Stomach (tissue), 19 donors: ENCODE measurements around the gene SFMBT1. TPM values are rescaled to one million over a fixed set of nuclear protein-coding genes. Genes with fewer than 3 reads are reported as not detected.

Experiments used
- DNase-seq, 2 donors: peaks; one replicate each; pipeline versions ENCODE4 v3.0.0 to v3.0.0-alpha.2; 2013 to 2019
- H3K27ac ChIP-seq, 5 donors: fragments of 200-600 bp in 4 of 5; sonication (generic) in 4 of 5; one replicate each; pipeline ENCODE4 v1.5.1; 2013 to 2019; ENCODE audit warnings: mild to moderate bottlenecking in 1 of 5, moderate library complexity in 1 of 5
- H3K27me3 ChIP-seq, 3 donors: fragments of 200-600 bp; sonication (generic); one replicate each; pipeline ENCODE4 v1.5.1; 2017 to 2019; ENCODE audit warnings: mixed run types in 1 of 3
- H3K36me3 ChIP-seq, 4 donors: fragments of 200-600 bp; sonication (generic); 1 replicate in 3 of 4; 2 replicates in 1 of 4; pipeline ENCODE4 v1.5.1; 2016 to 2019
- H3K4me1 ChIP-seq, 4 donors: fragments of 200-600 bp; sonication (generic); one replicate each; pipeline ENCODE4 v1.5.1; 2016 to 2019
- H3K4me3 ChIP-seq, 4 donors: fragments of 200-600 bp; sonication (generic) in 3 of 4; one replicate each; pipeline ENCODE4 v1.5.1; 2016 to 2019; ENCODE audit warnings: mild to moderate bottlenecking in 1 of 4
- H3K9me3 ChIP-seq, 4 donors: fragments of 200-600 bp; sonication (generic); one replicate each; pipeline ENCODE4 v1.5.1; 2016 to 2019
- CTCF ChIP-seq, 7 experiments: fragments of 450-650 bp in 4 of 7; fragments of 200-600 bp in 3 of 7; sonication (generic) in 3 of 7; IDR thresholded peaks; one replicate each; pipeline ENCODE4 v1.5.1; 2016 to 2019; ENCODE audit warnings: antibody characterized with exemption in 7 of 7, control low read depth in 2 of 7, mild to moderate bottlenecking in 1 of 7
- EP300 ChIP-seq: sonication (generic); formaldehyde crosslinking; IDR thresholded peaks from one replicate; pipeline ENCODE4 v1.6.1; 2017; ENCODE audit warnings: antibody characterized with exemption
- POLR2A ChIP-seq, 4 donors: fragments of 450-650 bp; IDR thresholded peaks; one replicate each; pipeline ENCODE4 v1.6.1; 2016; ENCODE audit warnings: antibody characterized with exemption in 4 of 4, control low read depth in 2 of 4, mild to moderate bottlenecking in 1 of 4, moderate library complexity in 1 of 4
- POLR2AphosphoS5 ChIP-seq, 3 donors: sonication (generic); formaldehyde crosslinking; IDR thresholded peaks; one replicate each; pipeline ENCODE4 v1.6.1; 2016; ENCODE audit warnings: antibody characterized with exemption in 3 of 3
- WGBS, 5 donors: extraction: QIAGEN DNeasy Blood & Tissue Kit in 3 of 5; methylation state at CpG; one replicate each; pipeline versions ENCODE4 v1.1.5 to v1.1.7; 2013 to 2018; 5-methylcytosine and 5-hydroxymethylcytosine counted together
- intact Hi-C: fragments of 100-400 bp; cut with DNase I; formaldehyde crosslinking; loops from one replicate; pipeline ENCODE4 v1.15.1; 2023; ENCODE audit warnings: low total_unique reads
- long read RNA-seq, 10 donors: transcript quantifications; one replicate each; lab custom pipeline, GENCODE V29; 2026
- polyA plus RNA-seq, 3 donors: library from polyadenylated mRNA; stranded (reverse); fragments of 200-250 nt; gene quantifications; one replicate each; pipeline ENCODE4 v1.2.3, GENCODE V29; 2013
- total RNA-seq, 5 donors: library from RNA; depleted of rRNA; stranded (reverse); fragments of >200 nt; gene quantifications; one replicate each; pipeline versions ENCODE4 v1.1.0 to v1.2.3, GENCODE V29; 2014 to 2016
- donor health status: healthy with polysubstance abuse.
- donor health status: Bipolar disorder and iron deficiency.
- donor health status: healthy.

SFMBT1 gene
- total RNA-seq (10 to 100 TPM in 1 of 5 donors, 1 to 10 TPM in 4; 5.8 to 29.4 (median 7.6) TPM), polyA plus RNA-seq (1 to 10 TPM; 2.7 to 5.0 (median 3.4) TPM)
- long read RNA-seq, donor 1: 0 reads
- long read RNA-seq, donor 2: 0 reads
- long read RNA-seq, donor 3: 0 reads
- long read RNA-seq, donor 4: 0 reads
- long read RNA-seq, donor 5: 0 reads
- long read RNA-seq, donor 6: 0 reads
- long read RNA-seq, donor 7, full-length matches to known transcripts: 2 of 2 reads
- long read RNA-seq, donor 7, partial matches to known transcripts: 0 of 2 reads
- long read RNA-seq, donor 7, other reads (novel, unspliced or antisense): 0 of 2 reads
- long read RNA-seq, donor 8: 0 reads
- long read RNA-seq, donor 9: 0 reads
- long read RNA-seq, donor 10: 0 reads

GRCh38 chr3:53045518-53046170 is at the start of gene SFMBT1:
Gene SFMBT1 (minus strand): TSS chr3:53046073. CDS start chr3:52969128, 76,945 bp downstream.
- WGBS, 5 donors: 0 to 1% (median 1%) methylated on average over 51 to 112 of the region's 117 CpGs
- no peak for TF ChIP-seq CTCF (IDR thresholded peaks at IDR 0.05)
- Histone ChIP-seq H3K4me1 (peaks cover 5 to 41% (median 27%) of the 10 kb centered on the region in 4 donors), H3K27me3 (no peaks in the 10 kb centered on the region), H3K4me3 (peak within 1 kb of the TSS; percentile 89 to 98 (median 96)), H3K36me3 (no peaks in the 10 kb centered on the region), H3K9me3 (no peaks in the 10 kb centered on the region), H3K27ac (peak within 1 kb of the TSS; percentile 91 to 99 (median 95))
- DNase-seq: peak; percentile 76 to 92
- intact Hi-C loops: no loop called here

DNA sequence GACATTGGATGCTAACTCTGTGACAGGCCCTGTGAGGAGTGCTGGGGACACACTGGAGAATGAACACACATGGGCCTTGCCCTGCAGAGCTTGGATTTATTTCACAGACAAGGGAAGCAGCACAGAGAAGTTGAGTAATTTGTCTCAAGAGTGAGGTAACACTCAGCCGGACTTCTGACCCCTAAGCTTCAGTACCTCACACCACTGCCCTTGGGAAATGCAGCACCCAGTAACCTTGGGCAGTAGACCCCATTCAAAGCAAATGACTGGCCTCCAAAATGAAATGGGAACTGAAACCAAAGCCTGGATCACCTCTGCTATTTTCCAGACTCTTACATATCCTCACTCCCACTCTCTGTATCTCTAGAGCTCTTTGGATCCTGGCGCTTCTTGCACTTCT is 47.1 kb upstream of the SFMBT1 start:
- no peak for DNase-seq
- Histone ChIP-seq H3K36me3 (peaks cover 17 to 99% (median 97%) of the 10 kb centered on the region in 4 donors), H3K27me3 (no peaks in the 10 kb centered on the region), H3K27ac (no peak overlapping the region), H3K4me1 (no peaks in the 10 kb centered on the region), H3K4me3 (no peak overlapping the region), H3K9me3 (no peaks in the 10 kb centered on the region)
- TF ChIP-seq EP300: no peak
- no peak for TF ChIP-seq CTCF (IDR thresholded peaks at IDR 0.05)
- no peak for TF ChIP-seq POLR2A (IDR thresholded peaks at IDR 0.05)
- TF ChIP-seq POLR2AphosphoS5 (IDR thresholded peaks at IDR 0.05): no peak
- intact Hi-C loops: no loop called here
- WGBS, 5 donors: 85 to 100% (median 92%) methylated on average over 2 of the region's 2 CpGs

GRCh38 chr3:53092216-53092615 is 46.3 kb upstream of the SFMBT1 start:
- DNase-seq: no peak
- Histone ChIP-seq H3K4me1 (no peaks in the 10 kb centered on the region), H3K36me3 (peaks cover 17 to 98% (median 94%) of the 10 kb centered on the region in 4 donors), H3K4me3 (no peak overlapping the region), H3K9me3 (no peaks in the 10 kb centered on the region), H3K27me3 (no peaks in the 10 kb centered on the region), H3K27ac (no peak overlapping the region)
- TF ChIP-seq EP300: no peak
- TF ChIP-seq CTCF (IDR thresholded peaks at IDR 0.05): no peak
- TF ChIP-seq POLR2AphosphoS5 (IDR thresholded peaks at IDR 0.05): no peak
- TF ChIP-seq POLR2A (IDR thresholded peaks at IDR 0.05): no peak
- intact Hi-C loops: no loop called here
- 93 to 97% (median 96%) methylated on average over 10 to 11 of the region's 11 CpGs for WGBS, 5 donors

GRCh38 chr3:53091011-53091410 is 45.1 kb upstream of the SFMBT1 start:
- DNase-seq: no peak
- peaks cover 16 to 93% (median 87%) of the 10 kb centered on the region in 4 donors for H3K36me3 ChIP-seq
- intact Hi-C loops: no loop called here
- no peak overlapping the region for H3K27ac ChIP-seq
- H3K4me1 ChIP-seq: no peaks in the 10 kb centered on the region
- TF ChIP-seq EP300 (no peak), POLR2AphosphoS5 (IDR thresholded peaks at IDR 0.05) (no peak), CTCF (IDR thresholded peaks at IDR 0.05) (no peak), POLR2A (IDR thresholded peaks at IDR 0.05) (no peak)
- H3K27me3 ChIP-seq: no peaks in the 10 kb centered on the region
- no peaks in the 10 kb centered on the region for H3K9me3 ChIP-seq
- WGBS, 5 donors: 79 to 95% (median 91%) methylated on average over 5 of the region's 5 CpGs
- no peak overlapping the region for H3K4me3 ChIP-seq
